Thyroid gland (tissue), 4 donors: ENCODE data around the gene GUCY1A2.

Source experiments
- CTCF ChIP-seq, 6 experiments: fragments of 200-600 bp in 3 of 6; fragments of 450-650 bp in 3 of 6; sonication (generic) in 3 of 6; IDR thresholded peaks; one replicate each; pipeline ENCODE4 v1.5.1; 2016 to 2019; ENCODE audit warnings: antibody characterized with exemption in 6 of 6, mild to moderate bottlenecking in 2 of 6, inconsistent platforms in 1 of 6, moderate library complexity in 1 of 6
- POLR2A ChIP-seq, 2 donors: fragments of 450-650 bp; IDR thresholded peaks; one replicate each; pipeline ENCODE4 v1.6.1; 2017; ENCODE audit warnings: antibody characterized with exemption in 2 of 2, mild to moderate bottlenecking in 2 of 2, moderate library complexity in 1 of 2

GRCh38 chr11:106656646-106657045 is 361.6 kb downstream of the GUCY1A2 start:
- no peak for TF ChIP-seq CTCF (IDR thresholded peaks at IDR 0.05)
- TF ChIP-seq POLR2A (IDR thresholded peaks at IDR 0.05): no peak
